H1 (cell line): ENCODE results near the gene RMDN3. TPM values are rescaled to one million over a fixed set of nuclear protein-coding genes. Genes with fewer than 3 reads are reported as not detected.

Experiments used
- MAX ChIP-seq: IDR thresholded peaks from 2 replicates; pipeline ENCODE4 v1.6.1; 2012; ENCODE audit warnings: inconsistent platforms
- polyA plus RNA-seq, 7 experiments: library from polyadenylated mRNA; depleted of rRNA in 3 of 7; stranded (reverse) in 5 of 7; unstranded in 2 of 7; fragments of >200 nt in 5 of 7; fragments of 200-250 nt in 2 of 7; gene quantifications; 1 replicate in 5 of 7; 2 replicates in 1 of 7; 4 replicates in 1 of 7; pipeline versions ENCODE4 v1.2.1 to v1.2.3, GENCODE V29; 2011 to 2013; ENCODE audit warnings: missing spikeins in 2 of 7, mixed read lengths in 2 of 7
- total RNA-seq: library from RNA; stranded (reverse); fragmentation: NEBNext Ultra II Directional; extraction: Animal tissue kit (Norgen Biotek cat#: 25700); gene quantifications from 2 replicates; pipeline ENCODE4 v1.2.1, GENCODE V29; 2021

Gene RMDN3
- total and polyA plus RNA-seq, 2 of the 8 experiments (the other 6 are each of a cell fraction or from before 2014, with no cell fraction given): 10.8 to 24.1 TPM

GRCh38 chr15:40799523-40799922 is 44.5 kb upstream of the RMDN3 start (continued):
- no peak for TF ChIP-seq MAX
